DND-41 (cell line): ENCODE results near the gene ZNF888.

Experiments used
- ATAC-seq: fragments of 200-7000 bp; cut with Tn5 transposase; 3 replicates; pipeline ENCODE4 v1.9.1; 2021; ENCODE audit warnings: low read depth; ENCODE audit not compliant: insufficient read depth
- DNase-seq: peaks from one replicate; pipeline ENCODE4 v3.0.0-alpha.2; 2020
- H2AFZ ChIP-seq: 2 replicates; pipeline ENCODE4 v1.6.0; 2012; ENCODE audit warnings: low read depth, low read length
- H3K27ac ChIP-seq: 2 replicates; pipeline ENCODE4 v1.5.1; 2012; ENCODE audit warnings: low read length, inconsistent platforms
- H3K27me3 ChIP-seq: fragments of 200-600 bp; sonication (generic); 2 replicates; pipeline ENCODE4 v1.6.0; 2012; ENCODE audit warnings: low read length, mild to moderate bottlenecking, inconsistent platforms; ENCODE audit not compliant: insufficient read depth, poor library complexity
- H3K36me3 ChIP-seq: 2 replicates; pipeline ENCODE4 v1.5.1; 2012; ENCODE audit warnings: low read length, inconsistent platforms; ENCODE audit not compliant: insufficient read depth
- H3K4me1 ChIP-seq: 2 replicates; pipeline ENCODE4 v1.5.1; 2012; ENCODE audit warnings: mild to moderate bottlenecking, low read length; ENCODE audit not compliant: insufficient read depth
- H3K4me2 ChIP-seq: 2 replicates; pipeline ENCODE4 v1.6.0; 2012; ENCODE audit warnings: mild to moderate bottlenecking, moderate library complexity, low read length, inconsistent platforms; ENCODE audit not compliant: insufficient read depth
- H3K4me3 ChIP-seq, 2 experiments: fragments of 200-600 bp in 1 of 2; shearing (Covaris generic) in 1 of 2; 2 replicates each; pipeline ENCODE4 v1.5.1; 2012 to 2016; ENCODE audit warnings: inconsistent platforms in 2 of 2, low read length in 2 of 2, mild to moderate bottlenecking in 2 of 2, low read depth in 1 of 2, moderate library complexity in 1 of 2
- H3K79me2 ChIP-seq: 2 replicates; pipeline ENCODE4 v1.6.0; 2012; ENCODE audit warnings: low read length, inconsistent platforms; ENCODE audit not compliant: insufficient read depth
- H3K9ac ChIP-seq: 2 replicates; pipeline ENCODE4 v1.6.0; 2012; ENCODE audit warnings: low read depth, mild to moderate bottlenecking, inconsistent platforms, low read length, moderate library complexity
- H3K9me3 ChIP-seq: 2 replicates; pipeline ENCODE4 v1.5.1; 2012; ENCODE audit warnings: low read length, moderate library complexity, mild to moderate bottlenecking, inconsistent platforms; ENCODE audit not compliant: insufficient read depth, severe bottlenecking
- H4K20me1 ChIP-seq: 2 replicates; pipeline ENCODE4 v1.6.0; 2012; ENCODE audit warnings: low read length; ENCODE audit not compliant: insufficient read depth
- CTCF ChIP-seq: IDR thresholded peaks from 2 replicates; pipeline ENCODE4 v1.5.1; 2012; ENCODE audit warnings: borderline replicate concordance, low read length, moderate library complexity, mild to moderate bottlenecking; ENCODE audit not compliant: poor library complexity, severe bottlenecking; ENCODE audit errors: extremely low read depth
- EZH2 ChIP-seq: IDR thresholded peaks from 3 replicates; pipeline ENCODE4 v1.6.1; 2012; ENCODE audit warnings: borderline replicate concordance, low read depth, mild to moderate bottlenecking, moderate library complexity, low read length, inconsistent platforms; ENCODE audit not compliant: severe bottlenecking

The ZNF888 gene

DNA sequence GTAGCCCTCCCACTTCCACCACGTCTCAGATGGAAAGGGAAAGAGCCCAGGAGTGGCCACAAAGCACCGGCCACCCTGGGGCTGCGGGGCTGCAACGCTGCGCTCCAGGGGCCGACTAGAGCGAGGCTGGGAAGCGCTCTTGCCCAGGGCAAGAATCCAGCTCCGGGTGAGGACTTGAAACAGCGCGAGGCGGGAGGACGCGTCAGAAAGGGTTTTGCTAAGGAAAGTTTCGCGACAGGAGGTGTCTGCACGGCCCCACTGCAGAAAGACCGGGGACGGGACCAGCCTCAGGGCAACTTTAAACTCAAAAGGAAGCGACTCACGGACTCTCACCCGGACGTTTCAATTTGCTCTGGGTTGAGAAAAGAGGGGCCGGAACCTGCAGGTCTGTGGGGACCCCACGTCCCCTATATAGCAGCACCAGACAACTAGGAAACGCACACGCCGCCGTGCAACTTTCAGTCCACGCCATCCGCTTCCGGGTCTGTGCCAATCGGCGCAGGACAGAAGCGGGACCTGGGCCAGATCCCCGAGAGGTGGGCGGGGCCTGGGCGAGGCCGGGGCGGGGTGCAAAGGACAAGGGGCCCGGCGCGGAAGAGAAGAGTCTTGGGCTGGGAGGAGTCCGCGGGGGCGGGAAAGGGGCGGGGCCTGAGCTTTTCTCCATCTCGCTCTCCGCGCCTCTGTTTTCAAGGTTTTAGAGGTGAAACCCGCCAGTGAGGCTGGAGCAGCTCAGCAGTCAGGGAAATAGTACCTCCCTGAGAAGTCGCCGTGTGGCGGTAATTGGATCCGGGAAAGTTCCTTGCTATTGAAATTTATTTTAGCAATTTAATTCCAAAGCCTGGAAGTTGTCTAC is 39.4 kb upstream of the ZNF888 start, which contains the start of gene ZNF816:
Gene ZNF816, minus strand, starts transcription at position 488 of the 853 bp plus-strand sequence. CDS start 6,792 bp downstream, outside the sequence.
- TF ChIP-seq EZH2 (no peak), CTCF (no peak)
- Histone ChIP-seq H3K4me3 (peak within 1 kb of the TSS; percentile 91), H3K27ac (peak within 1 kb of the TSS; percentile 87)

GRCh38 chr19:52961981-52962380 is 38.8 kb upstream of the ZNF888 start:
- peak overlapping the region; percentile 81 for H3K9ac ChIP-seq
- no peak for ATAC-seq
- H3K4me3 ChIP-seq: peak overlapping the region; percentile 91
- TF ChIP-seq CTCF: no peak
- no peak for TF ChIP-seq EZH2
- peaks cover 61% of the 10 kb centered on the region for H3K79me2 ChIP-seq
- H3K27me3 ChIP-seq: no peaks in the 10 kb centered on the region
- H3K9me3 ChIP-seq: no peaks in the 10 kb centered on the region
- no peak for DNase-seq
- peaks cover 35% of the 10 kb centered on the region for H3K4me1 ChIP-seq
- peak overlapping the region; percentile 87 for H3K27ac ChIP-seq
- peak overlapping the region; percentile 90 for H2AFZ ChIP-seq
- peaks cover 24% of the 10 kb centered on the region; the same call in 1 of the 2 replicates for H4K20me1 ChIP-seq
- peak overlapping the region; percentile 100 for H3K4me2 ChIP-seq
- H3K36me3 ChIP-seq: peaks cover 26% of the 10 kb centered on the region

More for the DNA sequence above, 39.4 kb upstream of the ZNF888 start, which contains the start of gene ZNF816:
- peak within 1 kb of the TSS; percentile 100 for H3K4me2 ChIP-seq
- H3K27me3 ChIP-seq: no peaks in the 10 kb centered on the region
- H3K79me2 ChIP-seq: peaks cover 54% of the 10 kb centered on the region
- peaks cover 35% of the 10 kb centered on the region for H3K4me1 ChIP-seq
- peak within 1 kb of the TSS; percentile 100 for H2AFZ ChIP-seq
- peak within 1 kb of the TSS; percentile 81 for H3K9ac ChIP-seq
- H3K9me3 ChIP-seq: peaks cover 5% of the 10 kb centered on the region
- peak; percentile 98 for ATAC-seq
- peaks cover 18% of the 10 kb centered on the region; the same call in 1 of the 2 replicates for H4K20me1 ChIP-seq
- H3K36me3 ChIP-seq: peaks cover 22% of the 10 kb centered on the region
- DNase-seq: peak; percentile 99

- Histone ChIP-seq H3K27ac (no peak overlapping the region), H3K9me3 (no peaks in the 10 kb centered on the region), H3K4me1 (peaks cover 35% of the 10 kb centered on the region), H2AFZ (no peak overlapping the region), H3K9ac (no peak overlapping the region), H3K27me3 (no peaks in the 10 kb centered on the region), H3K36me3 (peaks cover 39% of the 10 kb centered on the region), H3K79me2 (peaks cover 61% of the 10 kb centered on the region), H3K4me2 (no peak overlapping the region), H3K4me3 (no peak overlapping the region), H4K20me1 (peaks cover 24% of the 10 kb centered on the region; the same call in 1 of the 2 replicates)
- TF ChIP-seq EZH2 (no peak), CTCF (no peak)
- ATAC-seq (no peak), DNase-seq (no peak)
Measured at GRCh38 chr19:52959613-52960295, 36.5 kb upstream of the ZNF888 start.
